GM19193 (cell line): ENCODE results near the gene CLDN1.

Source experiments
- POLR2A ChIP-seq: IDR thresholded peaks from 4 replicates; pipeline ENCODE4 v1.6.1; 2011; ENCODE audit not compliant: insufficient read depth, insufficient read length; ENCODE audit errors: extremely low read depth

Gene CLDN1

GRCh38 chr3:190321789-190322603, at the start of gene CLDN1:
CLDN1 (minus strand) TSS chr3:190322446; CDS start chr3:190322206, 240 bp downstream.
- no peak for TF ChIP-seq POLR2A

GRCh38 chr3:190371152-190371551, 48.9 kb upstream of the CLDN1 start:
- TF ChIP-seq POLR2A: no peak

- no peak for TF ChIP-seq POLR2A
These were observed 48.1 kb upstream of the CLDN1 start for GRCh38 chr3:190370369-190370768.

GRCh38 chr3:190369668-190370295, 47.5 kb upstream of the CLDN1 start:
- no peak for TF ChIP-seq POLR2A

GRCh38 chr3:190368881-190369280, 46.6 kb upstream of the CLDN1 start:
- TF ChIP-seq POLR2A: no peak

- no peak for TF ChIP-seq POLR2A
These were observed 43.9 kb upstream of the CLDN1 start for GRCh38 chr3:190366133-190366532.

- TF ChIP-seq POLR2A: no peak
These were observed 40.0 kb upstream of the CLDN1 start for GRCh38 chr3:190362258-190362657.

- no peak for TF ChIP-seq POLR2A
These were observed 39.5 kb upstream of the CLDN1 start for GRCh38 chr3:190361791-190362190.

GRCh38 chr3:190360228-190360627, 38.0 kb upstream of the CLDN1 start:
- TF ChIP-seq POLR2A: no peak

- TF ChIP-seq POLR2A: no peak
These were observed 37.6 kb upstream of the CLDN1 start for GRCh38 chr3:190359813-190360212.

GRCh38 chr3:190357468-190357867, 35.2 kb upstream of the CLDN1 start:
- TF ChIP-seq POLR2A: no peak

- TF ChIP-seq POLR2A: no peak
These were observed 34.0 kb upstream of the CLDN1 start for GRCh38 chr3:190356246-190356645.

- TF ChIP-seq POLR2A: no peak
These were observed 30.7 kb upstream of the CLDN1 start for GRCh38 chr3:190352861-190353457.

- no peak for TF ChIP-seq POLR2A
These were observed 24.3 kb upstream of the CLDN1 start for GRCh38 chr3:190346541-190346940.

GRCh38 chr3:190345878-190346277, 23.6 kb upstream of the CLDN1 start:
- no peak for TF ChIP-seq POLR2A
